Common myeloid progenitor, CD34-positive (primary cell): Measurements from ENCODE around the gene SPATA31D3.

Experiments used
- CTCF ChIA-PET: fragments of 350-600 bp; sonication (Branson Sonifier 250); formaldehyde crosslinking; loops from one replicate; lab custom pipeline; 2021; ENCODE audit warnings: antibody characterized with exemption; lab: Charles Lee
- POLR2A ChIA-PET: fragments of 350-600 bp; sonication (Branson Sonifier 250); formaldehyde crosslinking; loops from one replicate; lab custom pipeline; 2021; ENCODE audit warnings: antibody characterized with exemption; lab: Charles Lee
- DNase-seq, 3 donors: peaks; one replicate each; pipeline versions ENCODE4 v3.0.0 to v3.0.0-alpha.2; 2013
- H3K27ac ChIP-seq, 2 experiments: 1 replicate in 1 of 2; 2 replicates in 1 of 2; pipeline ENCODE4 v1.7.0; 2013; ENCODE audit warnings: inconsistent platforms in 2 of 2, low read length in 2 of 2, mild to moderate bottlenecking in 2 of 2, low read depth in 1 of 2, moderate library complexity in 1 of 2; ENCODE audit not compliant: severe bottlenecking in 2 of 2, insufficient read depth in 1 of 2, poor library complexity in 1 of 2
- H3K27me3 ChIP-seq, 5 experiments: replicated peaks in 2 of 5; 1 replicate in 3 of 5; 2 replicates in 2 of 5; pipeline versions ENCODE4 v1.6.1 to v1.7.0; 2013; ENCODE audit warnings: low read length in 4 of 5, mild to moderate bottlenecking in 2 of 5, moderate library complexity in 2 of 5, inconsistent platforms in 1 of 5; ENCODE audit not compliant: insufficient read depth in 5 of 5, control insufficient read depth in 4 of 5
- H3K36me3 ChIP-seq, 4 experiments: 1 replicate in 2 of 4; 2 replicates in 2 of 4; pipeline versions ENCODE4 v1.6.1 to v1.7.0; 2013; ENCODE audit warnings: low read length in 3 of 4, control low read depth in 1 of 4, mild to moderate bottlenecking in 1 of 4; ENCODE audit not compliant: control insufficient read depth in 4 of 4, insufficient read depth in 4 of 4
- H3K4me1 ChIP-seq, 4 experiments: 1 replicate in 3 of 4; 2 replicates in 1 of 4; pipeline versions ENCODE4 v1.6.1 to v1.7.1; 2013; ENCODE audit warnings: low read length in 3 of 4, mild to moderate bottlenecking in 3 of 4, control low read depth in 1 of 4, inconsistent platforms in 1 of 4, moderate library complexity in 1 of 4; ENCODE audit not compliant: control insufficient read depth in 4 of 4, insufficient read depth in 4 of 4; ENCODE audit errors: control extremely low read depth in 1 of 4
- H3K4me3 ChIP-seq, 7 experiments: 1 replicate in 4 of 7; 2 replicates in 3 of 7; pipeline versions ENCODE4 v1.5.1 to v1.7.0; 2013; ENCODE audit warnings: mild to moderate bottlenecking in 7 of 7, low read length in 6 of 7, moderate library complexity in 6 of 7, inconsistent platforms in 2 of 7, low read depth in 2 of 7, control low read depth in 1 of 7; ENCODE audit not compliant: insufficient read depth in 4 of 7, control insufficient read depth in 1 of 7; ENCODE audit errors: extremely low read depth in 1 of 7
- H3K9me3 ChIP-seq, 5 experiments: 1 replicate in 4 of 5; 2 replicates in 1 of 5; pipeline versions ENCODE4 v1.6.1 to v1.7.1; 2013; ENCODE audit warnings: low read length in 4 of 5, mild to moderate bottlenecking in 2 of 5, inconsistent platforms in 1 of 5, low read depth in 1 of 5, moderate library complexity in 1 of 5; ENCODE audit not compliant: control insufficient read depth in 4 of 5, insufficient read depth in 2 of 5; ENCODE audit errors: control extremely low read depth in 1 of 5
- WGBS: methylation state at CpG from one replicate; pipeline ENCODE4 v1.1.5; 2013; ENCODE audit not compliant: insufficient coverage; 5-methylcytosine and 5-hydroxymethylcytosine counted together

Gene SPATA31D3

DNA sequence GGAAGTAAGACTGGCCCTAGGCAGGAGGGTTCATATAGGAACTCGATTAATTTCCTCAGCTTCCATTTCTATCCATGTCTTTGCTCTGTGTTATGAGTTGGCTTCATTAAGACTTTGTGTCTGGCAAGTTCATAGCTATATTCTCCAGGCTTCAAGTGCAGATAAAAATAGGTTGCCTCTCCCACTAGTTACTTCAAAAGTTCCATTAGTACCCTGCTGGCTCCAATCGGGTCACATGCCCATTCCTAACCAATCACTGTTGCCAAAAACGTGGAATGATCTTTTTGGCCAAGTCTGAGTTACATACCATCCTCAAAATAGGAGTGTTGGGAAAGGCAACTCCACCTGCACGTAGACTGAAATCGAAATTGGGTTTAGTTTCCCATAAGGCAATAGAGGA lies 31.5 kb downstream of the SPATA31D3 start:
- H3K4me1 ChIP-seq = no peaks in the 10 kb centered on the region
- 100% methylated on average over 2 of the region's 5 CpGs for WGBS
- no peaks in the 10 kb centered on the region for H3K27me3 ChIP-seq
- H3K36me3 ChIP-seq = no peaks in the 10 kb centered on the region
- ChIA-PET POLR2A (no interaction called here), CTCF (no interaction called here)
- no peak for DNase-seq
- H3K4me3 ChIP-seq = no peak overlapping the region
- peaks cover 0 to 2% (median 0%) of the 10 kb centered on the region in 5 experiments for H3K9me3 ChIP-seq
- H3K27ac ChIP-seq = no peak overlapping the region

DNA sequence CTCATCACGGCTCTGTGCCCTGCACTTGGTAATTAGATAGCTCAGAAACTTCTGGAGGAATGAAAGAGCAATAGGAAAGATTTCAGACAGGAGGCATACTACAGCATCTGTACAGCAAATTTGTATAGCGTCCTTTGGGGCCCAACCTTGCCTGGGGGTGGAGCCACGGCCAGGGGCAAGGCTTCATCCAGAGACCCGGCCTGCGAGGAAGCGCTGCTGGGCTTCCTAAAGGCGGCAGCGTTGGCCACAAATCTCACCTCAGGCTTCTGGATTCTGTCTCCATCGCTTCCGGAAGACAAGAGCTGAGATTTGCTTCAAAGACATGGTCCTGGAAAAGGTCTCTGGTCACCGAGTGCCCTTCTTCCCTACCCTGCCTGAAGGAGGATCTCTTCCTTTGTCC lies 33.1 kb downstream of the SPATA31D3 start:
- ChIA-PET POLR2A (no interaction called here), CTCF (no interaction called here)
- Histone ChIP-seq H3K4me3 (no peak overlapping the region), H3K36me3 (no peaks in the 10 kb centered on the region), H3K4me1 (no peaks in the 10 kb centered on the region), H3K27ac (no peak overlapping the region), H3K27me3 (no peaks in the 10 kb centered on the region), H3K9me3 (peaks cover 0 to 2% (median 0%) of the 10 kb centered on the region in 5 experiments)
- no peak for DNase-seq
- WGBS = 98% methylated on average over 10 of the region's 11 CpGs

DNA sequence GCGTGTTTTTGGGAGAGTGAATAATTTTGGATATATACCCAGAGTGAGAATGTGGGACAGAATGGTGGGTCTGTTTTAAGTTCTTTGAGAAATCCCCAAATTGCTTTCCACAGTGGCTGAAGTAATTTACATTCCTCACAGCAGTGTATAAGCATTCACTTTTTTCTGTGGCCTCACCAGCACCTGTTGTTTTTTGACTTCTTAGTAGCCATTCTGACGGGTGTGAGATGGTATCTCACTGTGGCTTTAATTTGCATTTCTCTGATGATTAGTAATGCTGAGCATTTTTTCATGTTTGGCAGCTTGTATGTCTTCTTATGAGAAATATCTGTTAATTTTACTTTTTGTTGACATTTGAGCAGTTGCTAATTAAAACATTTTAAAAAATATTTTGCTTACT lies 35.9 kb downstream of the SPATA31D3 start:
- peaks cover 0 to 2% (median 0%) of the 10 kb centered on the region in 5 experiments for H3K27me3 ChIP-seq
- ChIA-PET POLR2A (no interaction called here), CTCF (no interaction called here)
- peaks cover 0 to 2% (median 0%) of the 10 kb centered on the region in 5 experiments for H3K9me3 ChIP-seq
- no peak for DNase-seq
- no peaks in the 10 kb centered on the region for H3K4me1 ChIP-seq
- no peak overlapping the region for H3K27ac ChIP-seq
- 100% methylated on average over 1 of the region's 2 CpGs for WGBS
- H3K4me3 ChIP-seq = no peak overlapping the region
- no peaks in the 10 kb centered on the region for H3K36me3 ChIP-seq

DNA sequence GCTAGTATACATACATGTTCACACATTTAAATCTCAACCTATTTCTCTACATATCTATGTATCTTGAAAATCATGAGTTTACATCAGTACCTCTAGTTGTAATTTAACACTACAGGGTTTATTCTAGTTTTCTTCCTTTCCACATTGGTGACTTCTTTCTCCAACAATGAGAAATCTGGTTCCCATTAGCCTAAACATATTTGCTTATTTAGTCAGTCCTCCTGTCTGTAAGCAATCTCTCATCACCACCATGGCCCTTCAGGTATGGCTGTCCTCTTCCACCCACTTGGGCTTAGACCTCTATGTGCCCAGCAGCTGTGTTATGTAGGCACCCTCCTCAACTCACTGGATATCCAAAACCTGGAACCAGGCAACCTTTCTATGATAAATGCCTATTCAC lies 37.3 kb downstream of the SPATA31D3 start:
- Histone ChIP-seq H3K27ac (no peak overlapping the region), H3K27me3 (peaks cover 0 to 2% (median 0%) of the 10 kb centered on the region in 5 experiments), H3K9me3 (peaks cover 0 to 2% (median 0%) of the 10 kb centered on the region in 5 experiments), H3K4me1 (no peaks in the 10 kb centered on the region), H3K4me3 (no peak overlapping the region), H3K36me3 (no peaks in the 10 kb centered on the region)
- no peak for DNase-seq
- CTCF ChIA-PET = no interaction called here
- POLR2A ChIA-PET = no interaction called here

DNA sequence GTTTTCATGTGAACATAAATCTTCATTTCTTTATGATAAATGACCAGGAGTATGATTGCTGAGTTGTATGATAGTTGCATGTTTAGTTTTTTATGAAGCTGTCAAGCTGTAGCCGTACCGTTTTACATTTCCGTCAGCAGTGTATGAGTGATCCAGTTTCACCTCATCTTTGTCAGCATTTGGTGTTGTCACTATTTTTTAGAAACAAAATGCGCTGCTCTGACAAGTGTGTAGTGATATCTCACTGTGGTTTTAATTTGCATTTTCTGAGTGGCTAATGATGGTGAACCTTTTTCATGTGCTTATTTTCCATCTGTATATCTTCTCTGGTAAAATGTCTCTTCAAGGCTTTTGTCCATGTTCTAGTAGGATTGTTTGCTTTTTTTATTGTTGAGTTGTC lies 38.6 kb downstream of the SPATA31D3 start:
- H3K27me3 ChIP-seq = peaks cover 0 to 2% (median 0%) of the 10 kb centered on the region in 5 experiments
- H3K9me3 ChIP-seq = peaks cover 0 to 2% (median 0%) of the 10 kb centered on the region in 5 experiments
- DNase-seq = no peak
- no peak overlapping the region for H3K4me3 ChIP-seq
- ChIA-PET POLR2A (no interaction called here), CTCF (no interaction called here)
- no peaks in the 10 kb centered on the region for H3K4me1 ChIP-seq
- no peak overlapping the region for H3K27ac ChIP-seq
- 86% methylated on average over 3 of the region's 4 CpGs for WGBS
- H3K36me3 ChIP-seq = no peaks in the 10 kb centered on the region

DNA sequence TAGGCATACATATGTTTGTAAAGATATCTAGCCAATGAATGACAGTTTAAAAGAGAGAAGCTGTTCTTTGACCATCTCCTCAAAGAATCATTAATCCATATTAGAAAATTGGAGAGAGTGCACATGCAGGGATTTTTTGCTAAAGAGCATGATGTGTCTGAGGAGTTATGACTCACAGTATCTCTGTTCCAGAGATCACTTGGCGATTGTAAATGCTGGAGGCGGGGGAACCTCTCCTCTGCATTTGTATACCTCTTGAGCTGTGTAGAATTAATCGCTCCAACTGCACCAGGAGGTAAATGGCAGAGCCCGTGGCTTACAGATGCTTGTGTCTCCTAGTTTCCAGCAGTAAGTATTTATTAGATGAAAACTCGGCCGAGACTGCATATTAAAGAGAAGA lies 41.6 kb downstream of the SPATA31D3 start:
- Histone ChIP-seq H3K4me3 (no peak overlapping the region), H3K27ac (no peak overlapping the region), H3K4me1 (no peaks in the 10 kb centered on the region), H3K27me3 (peaks cover 0 to 2% (median 0%) of the 10 kb centered on the region in 5 experiments), H3K9me3 (peaks cover 0 to 2% (median 0%) of the 10 kb centered on the region in 5 experiments), H3K36me3 (no peaks in the 10 kb centered on the region)
- ChIA-PET POLR2A (no interaction called here), CTCF (no interaction called here)
- WGBS = 96% methylated on average over 6 of the region's 6 CpGs
- no peak for DNase-seq

DNA sequence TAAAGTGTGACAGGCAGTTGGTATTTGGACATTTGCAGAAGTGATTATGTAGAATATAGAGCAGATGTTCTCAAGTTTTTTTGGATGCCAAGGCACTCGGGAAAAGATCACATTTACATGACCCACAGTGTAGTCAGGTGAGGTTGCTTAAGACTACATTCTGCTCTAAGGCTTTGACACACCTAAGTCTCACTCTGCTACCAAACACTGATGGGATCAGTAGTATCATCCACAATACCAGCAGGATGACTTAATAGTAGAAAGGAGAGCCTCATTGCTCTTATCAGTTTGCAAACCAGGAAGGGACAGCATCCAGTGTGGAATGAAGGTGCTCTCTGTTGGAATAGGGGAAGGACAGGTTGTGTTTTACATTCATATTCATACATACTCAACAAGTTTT lies 42.8 kb downstream of the SPATA31D3 start:
- WGBS = no CpG with 5 or more reads among the region's 1 CpG
- Histone ChIP-seq H3K9me3 (peaks cover 0 to 2% (median 0%) of the 10 kb centered on the region in 5 experiments), H3K36me3 (no peaks in the 10 kb centered on the region), H3K4me3 (no peak overlapping the region), H3K27ac (no peak overlapping the region), H3K4me1 (no peaks in the 10 kb centered on the region), H3K27me3 (peaks cover 0 to 2% (median 0%) of the 10 kb centered on the region in 5 experiments)
- DNase-seq = no peak
- ChIA-PET CTCF (no interaction called here), POLR2A (no interaction called here)
